Hepatocyte (in vitro differentiated cells): ENCODE results near the gene SAPCD2. TPM values are rescaled to one million over a fixed set of nuclear protein-coding genes. Genes with fewer than 3 reads are reported as not detected.

Experiments
- DNase-seq: peaks from one replicate; pipeline ENCODE4 v3.0.0-alpha.2; 2016; ENCODE audit warnings: low spot score
- H2AFZ ChIP-seq: fragments of 200-600 bp; sonication (generic); 2 replicates; pipeline ENCODE4 v1.6.0; 2016; ENCODE audit warnings: antibody characterized with exemption, mild to moderate bottlenecking
- H3K27ac ChIP-seq: fragments of 200-600 bp; sonication (generic); 2 replicates; pipeline ENCODE4 v1.5.1; 2016; ENCODE audit warnings: mild to moderate bottlenecking
- H3K27me3 ChIP-seq: fragments of 200-600 bp; sonication (generic); 2 replicates; pipeline ENCODE4 v1.6.1; 2016
- H3K36me3 ChIP-seq: fragments of 200-600 bp; sonication (generic); replicated peaks from 2 replicates; pipeline ENCODE4 v1.5.1; 2016; ENCODE audit warnings: low read depth; ENCODE audit not compliant: insufficient read depth
- H3K4me1 ChIP-seq: fragments of 200-600 bp; sonication (generic); 2 replicates; pipeline ENCODE4 v1.5.1; 2016; ENCODE audit warnings: mild to moderate bottlenecking, moderate library complexity; ENCODE audit not compliant: insufficient read depth
- H3K4me2 ChIP-seq: fragments of 200-600 bp; sonication (generic); 2 replicates; pipeline ENCODE4 v1.6.0; 2016
- H3K4me3 ChIP-seq: fragments of 200-600 bp; sonication (generic); 2 replicates; pipeline ENCODE4 v1.5.1; 2016; ENCODE audit warnings: mild to moderate bottlenecking
- H3K79me2 ChIP-seq: fragments of 200-600 bp; sonication (generic); 2 replicates; pipeline ENCODE4 v1.6.0; 2017; ENCODE audit warnings: mild to moderate bottlenecking
- H3K9me2 ChIP-seq: fragments of 200-600 bp; sonication (generic); replicated peaks from 2 replicates; pipeline ENCODE4 v1.6.0; 2017; ENCODE audit warnings: mild to moderate bottlenecking; ENCODE audit not compliant: insufficient read depth
- H3K9me3 ChIP-seq: fragments of 200-600 bp; sonication (generic); 2 replicates; pipeline ENCODE4 v1.5.1; 2016; ENCODE audit warnings: low read depth, mild to moderate bottlenecking
- H4K20me1 ChIP-seq: fragments of 200-600 bp; sonication (generic); 2 replicates; pipeline ENCODE4 v1.6.0; 2016; ENCODE audit warnings: mild to moderate bottlenecking; ENCODE audit not compliant: insufficient read depth, poor library complexity, severe bottlenecking
- CTCF ChIP-seq: fragments of 200-600 bp; sonication (generic); IDR thresholded peaks from 2 replicates; pipeline ENCODE4 v1.5.1; 2016; ENCODE audit warnings: antibody characterized with exemption, mild to moderate bottlenecking; ENCODE audit not compliant: poor library complexity
- EZH2 ChIP-seq: fragments of 200-600 bp; sonication (generic); IDR thresholded peaks from 2 replicates; pipeline ENCODE4 v1.6.1; 2016; ENCODE audit warnings: antibody characterized with exemption, mild to moderate bottlenecking, borderline replicate concordance
- EZH2phosphoT487 ChIP-seq: fragments of 200-600 bp; sonication (generic); IDR thresholded peaks from one replicate; pipeline ENCODE4 v1.6.1; 2018; ENCODE audit warnings: antibody characterized with exemption, mild to moderate bottlenecking, low read depth, moderate library complexity; ENCODE audit not compliant: unreplicated experiment, severe bottlenecking
- WGBS: methylation state at CpG from one replicate; pipeline ENCODE4 v1.1.6; 2016; ENCODE audit warnings: low lambda C conversion rate; ENCODE audit errors: missing lambda C conversion rate; 5-methylcytosine and 5-hydroxymethylcytosine counted together
- polyA plus RNA-seq: library from polyadenylated mRNA; unstranded; fragments of >200 nt; fragmentation: Nextera tagmentation; extraction: Ambion mirVana; gene quantifications from 2 replicates; pipeline ENCODE4 v1.2.1, GENCODE V29; 2016
- total RNA-seq: library from RNA; depleted of rRNA; stranded (reverse); fragments of >200 nt; gene quantifications from 2 replicates; pipeline ENCODE4 v1.2.3, GENCODE V29; 2014

SAPCD2 gene
- total and polyA plus RNA-seq, 2 experiments from 2014 or later, result 4.8 to 7.5 TPM

GRCh38 chr9:137111788-137112563 is 41.6 kb upstream of the SAPCD2 start:
- TF ChIP-seq CTCF, result no peak
- TF ChIP-seq EZH2phosphoT487, result no peak
- no peak for TF ChIP-seq EZH2
- H3K9me3 ChIP-seq, result no peaks in the 10 kb centered on the region
- H3K4me3 ChIP-seq, result no peak overlapping the region
- H3K27ac ChIP-seq, result no peak overlapping the region
- H3K27me3 ChIP-seq, result no peaks in the 10 kb centered on the region
- peaks cover 3% of the 10 kb centered on the region for H3K79me2 ChIP-seq
- H2AFZ ChIP-seq, result no peak overlapping the region
- DNase-seq, result no peak
- H3K9me2 ChIP-seq, result no peaks in the 10 kb centered on the region
- H3K4me2 ChIP-seq, result no peak overlapping the region
- 93% methylated on average over 27 of the region's 35 CpGs for WGBS
- H4K20me1 ChIP-seq, result no peaks in the 10 kb centered on the region
- no peaks in the 10 kb centered on the region for H3K36me3 ChIP-seq
- peaks cover 27% of the 10 kb centered on the region for H3K4me1 ChIP-seq

GRCh38 chr9:137110911-137111787 is 40.8 kb upstream of the SAPCD2 start:
- peaks cover 19% of the 10 kb centered on the region for H3K4me1 ChIP-seq
- peaks cover 3% of the 10 kb centered on the region for H3K79me2 ChIP-seq
- no peak for TF ChIP-seq EZH2phosphoT487
- TF ChIP-seq EZH2, result no peak
- no peak for TF ChIP-seq CTCF
- 88% methylated on average over 24 of the region's 28 CpGs for WGBS
- no peaks in the 10 kb centered on the region for H3K9me2 ChIP-seq
- no peak overlapping the region for H3K4me2 ChIP-seq
- no peaks in the 10 kb centered on the region for H4K20me1 ChIP-seq
- H3K27ac ChIP-seq, result no peak overlapping the region
- no peak for DNase-seq
- no peak overlapping the region for H2AFZ ChIP-seq
- no peaks in the 10 kb centered on the region for H3K9me3 ChIP-seq
- no peaks in the 10 kb centered on the region for H3K27me3 ChIP-seq
- H3K4me3 ChIP-seq, result no peak overlapping the region
- no peaks in the 10 kb centered on the region for H3K36me3 ChIP-seq

GRCh38 chr9:137110147-137110910 is 40.0 kb upstream of the SAPCD2 start:
- 94% methylated on average over 30 of the region's 38 CpGs for WGBS
- no peaks in the 10 kb centered on the region for H3K36me3 ChIP-seq
- H2AFZ ChIP-seq, result no peak overlapping the region
- H3K9me3 ChIP-seq, result no peaks in the 10 kb centered on the region
- H3K27me3 ChIP-seq, result no peaks in the 10 kb centered on the region
- no peak for TF ChIP-seq CTCF
- TF ChIP-seq EZH2, result no peak
- no peak for TF ChIP-seq EZH2phosphoT487
- no peak for DNase-seq
- no peak overlapping the region for H3K27ac ChIP-seq
- no peak overlapping the region for H3K4me2 ChIP-seq
- peaks cover 3% of the 10 kb centered on the region for H3K79me2 ChIP-seq
- H4K20me1 ChIP-seq, result no peaks in the 10 kb centered on the region
- no peaks in the 10 kb centered on the region for H3K9me2 ChIP-seq
- peaks cover 10% of the 10 kb centered on the region for H3K4me1 ChIP-seq
- no peak overlapping the region for H3K4me3 ChIP-seq
